ENCODE measurements around the gene BNIP5.

The BNIP5 gene, protein sequence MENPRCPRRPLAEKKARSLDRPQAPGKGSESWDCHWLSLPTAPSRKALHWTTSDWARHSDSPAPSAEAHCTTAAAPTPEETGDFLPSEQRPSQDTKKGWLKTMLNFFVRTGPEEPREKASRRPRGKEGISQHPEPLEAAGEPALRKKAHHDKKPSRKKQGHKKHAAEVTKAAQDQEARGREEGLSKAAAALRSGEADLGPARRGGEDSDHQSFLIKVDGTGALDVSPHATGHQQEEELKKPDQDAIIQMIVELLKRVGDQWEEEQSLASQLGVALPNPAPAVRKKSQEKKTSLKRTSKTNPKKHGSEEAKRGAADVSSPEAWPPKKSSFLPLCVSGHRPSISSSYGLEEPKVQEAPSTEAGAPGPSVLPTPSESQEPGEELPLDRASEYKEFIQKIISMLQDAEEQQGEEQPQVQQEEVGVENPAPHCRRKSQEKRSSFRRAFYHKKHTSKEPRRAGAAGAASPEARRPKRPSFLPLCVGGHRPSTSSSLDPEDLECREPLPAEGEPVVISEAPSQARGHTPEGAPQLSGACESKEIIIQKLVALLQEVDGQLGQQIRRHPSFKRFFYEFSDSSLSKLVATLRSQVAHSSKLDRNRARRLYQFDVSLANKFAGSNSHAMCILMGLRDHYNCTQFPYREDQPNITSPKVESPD

DNA sequence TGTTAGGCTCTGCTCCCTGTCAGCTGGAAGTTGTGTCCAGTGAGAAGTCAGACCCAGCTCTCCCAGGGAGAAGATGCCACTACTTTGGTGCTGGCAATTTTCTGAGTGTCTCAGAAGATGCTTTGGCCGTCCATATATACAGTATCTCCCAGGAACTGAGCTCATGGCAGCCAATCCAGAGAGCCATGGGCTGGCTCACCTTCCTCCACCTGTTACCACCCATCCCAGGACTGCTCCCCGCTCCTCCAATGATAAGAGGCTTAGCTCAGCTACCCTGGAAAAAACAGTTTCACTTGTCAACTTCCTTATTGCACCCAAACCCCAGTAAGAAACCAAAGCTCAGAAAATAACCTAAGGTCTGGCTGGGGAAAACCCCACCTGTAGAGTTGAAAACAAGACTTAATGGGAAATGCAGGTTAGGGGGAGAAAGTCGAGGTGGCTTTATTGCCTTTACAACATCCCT is at the start of gene BNIP5:
Gene BNIP5 (minus strand): TSS at position 110 of the 463 bp plus-strand sequence. CDS start 6,198 bp downstream, outside the sequence.
- H3K4me1 ChIP-seq (ENCODE audit: insufficient read depth, insufficient read length), result peaks cover 11% of the 10 kb centered on the region
- no peak within 1 kb of the TSS for H3K9ac ChIP-seq (ENCODE audit: insufficient read length, low read depth)
- no peak for DNase-seq (ENCODE audit: low read depth, low spot score)
- TF ChIP-seq YY1 (IDR thresholded peaks at IDR 0.05; ENCODE audit: insufficient read depth, insufficient read length) (no peak), SUZ12 (IDR thresholded peaks at IDR 0.05; ENCODE audit: extremely low read depth, insufficient read depth, insufficient read length) (no peak), ZNF274 (IDR thresholded peaks at IDR 0.05; ENCODE audit: low read depth, low read length) (no peak)
- no peak within 1 kb of the TSS for H3K4me3 ChIP-seq (ENCODE audit: insufficient read length, low read depth)
- peaks cover 13% of the 10 kb centered on the region for H3K27me3 ChIP-seq (ENCODE audit: insufficient read depth, insufficient read length)
- H3K36me3 ChIP-seq (ENCODE audit: insufficient read depth, insufficient read length, low read length), result no peaks in the 10 kb centered on the region
- H3K9me3 ChIP-seq (ENCODE audit: insufficient read depth, low read length), result no peaks in the 10 kb centered on the region

DNA sequence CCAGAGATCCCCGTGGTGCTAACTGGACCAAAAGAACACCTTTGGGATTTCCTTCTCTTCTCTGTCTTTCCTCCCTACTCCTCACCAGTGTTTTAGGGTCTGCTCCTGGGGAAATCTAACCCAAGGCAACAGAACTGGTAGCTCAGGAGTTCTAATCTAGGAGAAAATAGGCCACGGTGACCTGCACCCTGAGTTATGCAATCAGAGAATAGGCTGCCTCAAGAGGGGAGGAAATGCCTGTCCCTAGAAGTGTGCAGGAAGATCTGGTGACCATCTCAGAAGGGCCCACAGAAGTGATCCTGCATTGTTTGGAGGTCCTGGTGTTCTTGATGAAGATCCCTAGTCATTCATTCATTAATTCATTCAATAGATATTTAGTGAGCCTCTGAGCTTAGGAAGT is 47.4 kb upstream of the BNIP5 start:
- no peak for TF ChIP-seq YY1 (IDR thresholded peaks at IDR 0.05; ENCODE audit: insufficient read depth, insufficient read length)
- TF ChIP-seq ZNF274 (IDR thresholded peaks at IDR 0.05; ENCODE audit: low read depth, low read length), result no peak
- no peaks in the 10 kb centered on the region for H3K9me3 ChIP-seq (ENCODE audit: insufficient read depth, low read length)
- H3K9ac ChIP-seq (ENCODE audit: insufficient read length, low read depth), result no peak overlapping the region
- no peaks in the 10 kb centered on the region for H3K4me1 ChIP-seq (ENCODE audit: insufficient read depth, insufficient read length)
- no peak for DNase-seq (ENCODE audit: low read depth, low spot score)
- H3K27me3 ChIP-seq (ENCODE audit: insufficient read depth, insufficient read length), result peaks cover 43% of the 10 kb centered on the region
- no peak overlapping the region for H3K4me3 ChIP-seq (ENCODE audit: insufficient read length, low read depth)
- no peaks in the 10 kb centered on the region for H3K36me3 ChIP-seq (ENCODE audit: insufficient read depth, insufficient read length, low read length)

DNA sequence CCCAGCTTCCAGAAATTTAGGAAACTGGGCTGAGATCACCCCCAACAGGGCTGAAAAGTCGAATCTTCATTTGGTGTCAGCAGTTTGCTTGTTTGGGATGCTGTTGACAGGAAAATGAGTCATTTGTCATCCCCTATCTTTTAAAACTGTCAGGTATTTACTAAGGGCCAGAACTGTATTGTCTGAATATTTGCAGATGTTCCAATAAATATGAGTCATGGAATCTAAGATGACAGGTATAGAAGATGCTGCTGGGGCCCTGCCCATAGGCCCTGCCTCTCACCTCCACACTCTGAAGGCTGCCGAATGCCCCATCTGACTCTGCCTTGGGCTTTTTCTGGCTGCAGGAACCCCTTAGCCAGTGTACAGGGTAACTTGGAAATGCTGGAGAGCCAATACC is 46.9 kb upstream of the BNIP5 start:
- Histone ChIP-seq H3K36me3 (ENCODE audit: insufficient read depth, insufficient read length, low read length) (no peaks in the 10 kb centered on the region), H3K27me3 (ENCODE audit: insufficient read depth, insufficient read length) (peaks cover 38% of the 10 kb centered on the region)
- TF ChIP-seq SUZ12 (IDR thresholded peaks at IDR 0.05; ENCODE audit: extremely low read depth, insufficient read depth, insufficient read length) (no peak), YY1 (IDR thresholded peaks at IDR 0.05; ENCODE audit: insufficient read depth, insufficient read length) (no peak), ZNF274 (IDR thresholded peaks at IDR 0.05; ENCODE audit: low read depth, low read length) (no peak)

DNA sequence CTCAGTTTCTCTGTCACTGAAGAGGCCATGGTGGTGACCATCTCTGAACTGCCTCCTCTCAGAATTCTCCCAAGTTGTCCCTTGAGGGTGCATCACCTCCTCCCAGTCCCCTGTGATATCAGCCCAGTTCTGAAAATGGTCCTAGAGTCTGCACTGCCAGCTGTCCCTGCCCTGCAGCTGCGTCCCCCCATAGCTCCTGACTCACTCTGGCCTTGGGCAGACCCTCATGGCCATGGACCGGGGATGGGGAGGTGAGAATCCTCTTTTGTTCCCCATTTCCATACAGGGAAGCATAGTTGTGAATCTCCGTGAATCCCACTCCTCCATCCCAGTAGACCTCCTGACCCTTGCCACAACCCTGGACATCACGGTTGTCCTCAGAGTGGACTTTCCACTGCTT is 46.3 kb upstream of the BNIP5 start:
- Histone ChIP-seq H3K27me3 (ENCODE audit: insufficient read depth, insufficient read length) (peaks cover 32% of the 10 kb centered on the region), H3K36me3 (ENCODE audit: insufficient read depth, insufficient read length, low read length) (no peaks in the 10 kb centered on the region), H3K9me3 (ENCODE audit: insufficient read depth, low read length) (no peaks in the 10 kb centered on the region), H3K9ac (ENCODE audit: insufficient read length, low read depth) (no peak overlapping the region), H3K4me3 (ENCODE audit: insufficient read length, low read depth) (no peak overlapping the region), H3K4me1 (ENCODE audit: insufficient read depth, insufficient read length) (no peaks in the 10 kb centered on the region)
- DNase-seq (ENCODE audit: low read depth, low spot score), result no peak
- TF ChIP-seq SUZ12 (IDR thresholded peaks at IDR 0.05; ENCODE audit: extremely low read depth, insufficient read depth, insufficient read length) (no peak), YY1 (IDR thresholded peaks at IDR 0.05; ENCODE audit: insufficient read depth, insufficient read length) (no peak), ZNF274 (IDR thresholded peaks at IDR 0.05; ENCODE audit: low read depth, low read length) (no peak)

More for the DNA sequence above, 46.9 kb upstream of the BNIP5 start:
- no peaks in the 10 kb centered on the region for H3K4me1 ChIP-seq (ENCODE audit: insufficient read depth, insufficient read length)
- no peak overlapping the region for H3K4me3 ChIP-seq (ENCODE audit: insufficient read length, low read depth)
- DNase-seq (ENCODE audit: low read depth, low spot score), result no peak
- H3K9me3 ChIP-seq (ENCODE audit: insufficient read depth, low read length), result no peaks in the 10 kb centered on the region
- no peak overlapping the region for H3K9ac ChIP-seq (ENCODE audit: insufficient read length, low read depth)

DNA sequence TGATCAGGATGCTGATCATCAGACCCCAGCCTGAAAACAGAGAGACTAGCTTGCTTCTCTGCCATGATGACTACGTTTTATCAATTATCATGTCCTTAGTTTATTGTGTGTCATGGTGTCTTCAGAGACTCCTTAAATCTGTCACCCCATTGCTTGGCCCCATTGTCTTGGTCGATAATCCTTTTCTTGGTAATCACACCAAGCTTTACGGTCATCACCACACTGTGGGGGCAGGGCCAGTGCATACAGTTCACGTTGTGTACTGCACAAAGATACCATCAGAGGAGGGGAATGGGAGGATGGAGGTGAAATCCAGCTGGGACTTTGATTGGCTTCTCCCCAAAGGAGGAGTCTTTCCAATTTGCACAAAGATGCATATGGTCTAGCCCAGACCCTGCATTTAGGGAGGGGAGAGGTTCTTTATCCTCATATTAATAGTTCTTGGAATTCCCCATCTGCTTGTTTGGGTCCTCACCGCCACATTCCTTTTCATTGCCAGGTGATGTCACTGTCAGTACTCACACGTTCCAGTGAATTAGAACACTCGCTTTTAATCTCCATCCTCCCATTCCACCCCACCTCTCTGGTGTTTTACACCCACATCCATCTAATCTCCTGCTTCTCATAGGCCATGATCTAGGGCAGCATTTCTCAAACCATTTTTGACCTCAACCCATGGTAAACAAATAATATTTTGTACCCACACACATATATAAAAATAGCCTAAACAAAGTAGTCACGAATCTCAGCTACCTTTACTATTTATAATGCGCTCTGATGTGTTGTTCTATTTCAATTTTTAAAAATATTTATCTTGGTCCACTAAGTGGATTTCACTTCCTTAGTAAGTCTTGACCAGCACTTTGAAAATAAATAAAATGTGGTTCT is 45.1 kb upstream of the BNIP5 start:
- Histone ChIP-seq H3K4me1 (ENCODE audit: insufficient read depth, insufficient read length) (no peaks in the 10 kb centered on the region), H3K27me3 (ENCODE audit: insufficient read depth, insufficient read length) (peaks cover 20% of the 10 kb centered on the region), H3K36me3 (ENCODE audit: insufficient read depth, insufficient read length, low read length) (no peaks in the 10 kb centered on the region), H3K9ac (ENCODE audit: insufficient read length, low read depth) (no peak overlapping the region), H3K4me3 (ENCODE audit: insufficient read length, low read depth) (no peak overlapping the region), H3K9me3 (ENCODE audit: insufficient read depth, low read length) (no peaks in the 10 kb centered on the region)
- DNase-seq (ENCODE audit: low read depth, low spot score), result no peak
- TF ChIP-seq ZNF274 (IDR thresholded peaks at IDR 0.05; ENCODE audit: low read depth, low read length) (no peak), SUZ12 (IDR thresholded peaks at IDR 0.05; ENCODE audit: extremely low read depth, insufficient read depth, insufficient read length) (no peak), YY1 (IDR thresholded peaks at IDR 0.05; ENCODE audit: insufficient read depth, insufficient read length) (no peak)

DNA sequence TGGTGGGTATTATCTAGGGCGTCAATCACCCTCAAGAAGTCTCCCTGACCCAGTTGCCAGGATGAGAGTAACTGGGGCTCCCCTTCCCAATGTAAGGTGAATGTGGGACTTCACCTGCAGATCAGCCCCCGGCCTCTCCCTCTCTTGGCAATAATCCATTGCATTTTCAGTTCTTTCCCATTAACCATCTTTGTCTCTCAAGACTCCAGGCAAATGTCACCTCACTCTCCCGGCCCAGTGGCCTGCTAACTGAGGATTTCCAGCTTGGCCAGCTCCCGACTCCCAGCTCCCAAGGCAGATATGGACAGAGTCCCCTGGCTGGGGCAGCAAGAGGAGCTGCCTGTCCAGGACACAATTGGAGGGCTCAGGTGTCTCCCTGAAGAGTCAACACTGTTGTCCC is 43.5 kb upstream of the BNIP5 start:
- no peak overlapping the region for H3K9ac ChIP-seq (ENCODE audit: insufficient read length, low read depth)
- no peaks in the 10 kb centered on the region for H3K36me3 ChIP-seq (ENCODE audit: insufficient read depth, insufficient read length, low read length)
- H3K9me3 ChIP-seq (ENCODE audit: insufficient read depth, low read length), result no peaks in the 10 kb centered on the region
- no peaks in the 10 kb centered on the region for H3K4me1 ChIP-seq (ENCODE audit: insufficient read depth, insufficient read length)
- H3K4me3 ChIP-seq (ENCODE audit: insufficient read length, low read depth), result no peak overlapping the region
- DNase-seq (ENCODE audit: low read depth, low spot score), result no peak
- H3K27me3 ChIP-seq (ENCODE audit: insufficient read depth, insufficient read length), result peaks cover 4% of the 10 kb centered on the region
- TF ChIP-seq ZNF274 (IDR thresholded peaks at IDR 0.05; ENCODE audit: low read depth, low read length), result no peak
- no peak for TF ChIP-seq SUZ12 (IDR thresholded peaks at IDR 0.05; ENCODE audit: extremely low read depth, insufficient read depth, insufficient read length)
